GM19035 (cell line): ENCODE measurements around the gene COG4.
"Not testable (repeated sequence)": the region's sequence is repeated elsewhere in the genome, so short reads cannot be mapped to it uniquely, and the experiment has no call there.

Experiments used
- ATAC-seq: cut with Tn5 transposase; IDR thresholded peaks from one replicate; pipeline ENCODE4 v1.9.1; 2021; ENCODE audit not compliant: unreplicated experiment

Gene COG4

DNA sequence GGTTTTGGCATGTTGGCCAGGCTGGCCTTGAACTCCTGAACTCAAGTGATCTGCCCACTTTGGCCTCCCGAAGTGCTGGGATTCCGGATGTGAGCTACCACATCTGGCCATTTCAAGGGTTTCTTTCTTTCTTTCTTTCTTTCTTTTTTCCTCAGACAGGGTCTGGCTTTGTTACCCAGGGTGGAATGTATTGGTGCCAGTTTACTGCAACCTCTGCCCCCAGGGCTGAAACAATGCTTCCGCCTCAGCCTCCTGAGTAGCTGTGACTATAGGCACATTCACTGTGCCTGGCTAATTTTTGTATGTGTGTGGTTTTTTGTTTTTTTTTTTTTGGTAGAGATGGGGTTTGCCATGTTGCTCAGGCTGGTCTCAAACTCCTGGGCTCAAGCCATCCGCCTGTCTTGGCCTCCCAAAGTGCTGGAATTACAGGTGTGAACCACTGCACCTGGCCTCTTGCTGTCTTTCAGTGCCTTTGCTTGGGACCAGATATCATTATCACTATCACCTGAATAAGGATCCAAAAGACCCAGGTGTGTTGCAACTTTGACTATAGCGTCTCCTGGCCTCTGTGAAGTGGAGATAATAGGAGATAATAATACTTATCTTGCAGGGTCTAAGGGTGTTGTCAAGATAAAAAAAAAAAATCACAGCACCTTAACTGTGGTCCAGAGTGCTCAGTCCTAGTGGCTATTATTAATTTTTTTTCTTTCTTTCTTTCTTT, 65.7 kb downstream of the COG4 start:
- no peak for ATAC-seq

DNA sequence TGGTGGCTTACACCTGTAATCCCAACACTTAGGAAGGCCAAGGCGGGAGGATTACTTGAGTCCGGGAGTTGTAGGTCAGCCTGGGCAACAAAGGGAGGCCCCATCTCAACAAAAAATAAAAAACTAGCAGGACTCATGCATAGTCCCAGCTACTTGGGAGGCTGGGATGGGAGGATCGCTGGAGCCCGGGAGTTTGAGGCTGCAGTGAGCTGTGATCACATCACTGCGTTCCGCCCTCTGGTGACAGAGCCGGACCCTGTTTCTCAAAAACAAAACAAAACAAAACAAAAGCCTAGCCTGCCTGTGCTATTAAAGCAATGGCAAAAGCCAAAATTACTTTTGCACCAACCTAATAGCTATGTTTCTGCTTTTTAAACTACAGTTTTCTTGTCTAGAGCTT, 67.4 kb downstream of the COG4 start:
- no peak for ATAC-seq

DNA sequence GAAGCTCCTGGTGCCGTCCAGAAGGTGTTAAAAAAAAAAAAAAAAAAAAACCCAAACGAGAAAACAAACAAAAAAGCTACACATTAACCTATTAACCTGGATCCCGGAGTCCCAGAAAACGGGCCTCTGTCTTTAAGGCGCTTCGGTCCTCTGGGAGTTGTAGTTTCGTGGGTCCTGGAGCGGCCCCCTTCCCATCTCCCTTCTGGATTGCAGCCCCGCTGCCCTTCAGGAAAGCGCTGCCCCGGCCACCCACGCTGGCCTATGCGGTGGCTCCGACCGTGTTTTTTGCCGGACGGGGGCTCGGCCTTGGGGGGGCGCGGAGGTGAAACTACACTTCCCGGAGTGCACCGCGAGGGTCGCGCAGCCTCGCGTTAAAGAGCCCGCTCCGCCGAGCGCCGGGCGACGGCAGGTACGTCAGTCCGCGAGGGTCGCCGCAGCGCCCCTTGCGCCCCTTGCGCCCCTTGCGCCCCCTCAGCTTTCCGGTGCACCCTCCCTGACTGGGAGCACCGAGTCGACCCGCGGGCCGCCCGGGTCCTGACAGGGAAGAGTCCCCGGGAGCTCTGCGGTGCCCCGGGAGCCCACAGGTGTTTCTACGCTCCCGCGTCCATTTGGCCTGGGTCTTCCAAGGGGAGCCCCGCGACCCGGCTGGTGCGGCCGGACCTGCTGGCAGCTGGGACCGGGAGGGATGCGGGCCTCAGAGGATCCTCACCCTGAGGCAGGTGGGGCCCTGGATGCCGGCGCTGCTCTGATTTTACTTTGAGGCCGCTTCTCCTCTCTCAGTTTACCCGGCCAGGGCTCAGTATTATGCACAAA, 68.9 kb downstream of the COG4 start, which contains the start of gene FCSK:
FCSK (plus strand) TSS at position 374 of the 813 bp plus-strand sequence. CDS start 8,596 bp downstream, outside the sequence.
- ATAC-seq: peak; percentile 90

DNA sequence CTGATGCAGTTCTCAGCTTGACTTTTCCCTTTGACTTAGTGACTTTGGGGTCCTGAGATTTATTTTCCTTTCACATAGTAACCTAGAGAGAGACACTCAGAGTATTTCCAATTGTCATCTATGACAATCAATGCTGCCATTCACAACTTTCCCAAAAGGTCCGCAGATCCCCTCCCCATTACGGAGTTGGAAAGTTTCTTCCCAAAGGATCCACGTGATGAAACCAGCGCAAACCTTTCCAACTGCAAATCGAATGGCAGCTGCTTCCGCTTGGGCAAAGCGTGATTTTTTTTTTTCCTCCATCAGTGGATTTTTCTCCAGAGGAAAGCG, 69.5 kb downstream of the COG4 start:
- no peak for ATAC-seq

DNA sequence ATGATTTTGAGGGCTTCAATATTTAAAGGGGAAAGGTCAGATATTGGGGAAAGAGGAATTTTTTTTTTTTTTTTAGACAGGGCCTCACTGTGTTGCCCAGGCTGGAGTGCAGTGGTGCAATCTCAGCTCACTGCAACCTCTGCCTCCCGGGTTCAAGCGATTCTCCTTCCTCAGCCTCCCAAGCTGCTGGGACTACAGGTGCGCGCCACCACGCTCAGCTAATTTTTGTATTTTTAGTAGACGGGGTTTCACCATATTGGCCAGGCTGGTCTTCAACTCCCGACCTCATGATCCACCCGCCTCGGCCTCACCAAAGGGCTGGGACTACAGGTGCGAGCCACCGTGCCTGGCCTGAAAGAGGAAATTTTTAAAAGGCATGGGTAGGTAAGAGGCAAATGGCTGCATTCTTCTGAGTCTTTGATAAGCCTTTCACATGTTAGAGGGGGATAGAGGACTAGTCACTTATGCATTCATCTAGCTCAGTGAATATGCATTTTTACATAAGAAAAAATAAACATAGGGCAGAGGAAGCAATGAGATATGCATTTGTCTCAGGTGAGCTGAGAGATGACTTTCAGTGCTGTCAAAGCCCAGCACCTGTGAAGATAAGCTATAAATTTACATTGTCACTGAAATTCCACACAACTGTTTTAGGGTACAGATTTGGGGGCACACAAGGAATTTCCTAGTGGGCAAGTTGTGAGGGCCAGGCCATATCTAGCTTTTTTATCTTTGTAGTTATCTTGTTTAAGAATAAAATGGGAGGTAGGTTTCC, 70.0 kb downstream of the COG4 start:
- ATAC-seq: no peak

DNA sequence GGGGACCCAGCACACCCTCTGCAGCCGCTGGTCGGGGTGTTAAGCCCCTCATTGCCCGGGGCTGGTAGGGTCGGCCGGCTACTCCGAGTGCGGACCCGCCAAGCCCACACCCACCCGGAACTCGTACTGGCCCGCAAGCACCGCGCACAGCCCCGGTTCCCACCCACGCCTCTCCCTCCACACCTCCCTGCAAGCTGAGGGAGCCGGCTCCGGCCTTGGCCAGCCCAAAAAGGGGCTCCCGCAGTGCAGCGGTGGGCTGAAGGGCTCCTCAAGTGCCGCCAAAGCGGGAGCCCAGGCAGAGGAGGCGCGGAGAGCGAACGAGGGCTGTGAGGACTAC, 72.4 kb downstream of the COG4 start:
- not testable (repeated sequence) for ATAC-seq

DNA sequence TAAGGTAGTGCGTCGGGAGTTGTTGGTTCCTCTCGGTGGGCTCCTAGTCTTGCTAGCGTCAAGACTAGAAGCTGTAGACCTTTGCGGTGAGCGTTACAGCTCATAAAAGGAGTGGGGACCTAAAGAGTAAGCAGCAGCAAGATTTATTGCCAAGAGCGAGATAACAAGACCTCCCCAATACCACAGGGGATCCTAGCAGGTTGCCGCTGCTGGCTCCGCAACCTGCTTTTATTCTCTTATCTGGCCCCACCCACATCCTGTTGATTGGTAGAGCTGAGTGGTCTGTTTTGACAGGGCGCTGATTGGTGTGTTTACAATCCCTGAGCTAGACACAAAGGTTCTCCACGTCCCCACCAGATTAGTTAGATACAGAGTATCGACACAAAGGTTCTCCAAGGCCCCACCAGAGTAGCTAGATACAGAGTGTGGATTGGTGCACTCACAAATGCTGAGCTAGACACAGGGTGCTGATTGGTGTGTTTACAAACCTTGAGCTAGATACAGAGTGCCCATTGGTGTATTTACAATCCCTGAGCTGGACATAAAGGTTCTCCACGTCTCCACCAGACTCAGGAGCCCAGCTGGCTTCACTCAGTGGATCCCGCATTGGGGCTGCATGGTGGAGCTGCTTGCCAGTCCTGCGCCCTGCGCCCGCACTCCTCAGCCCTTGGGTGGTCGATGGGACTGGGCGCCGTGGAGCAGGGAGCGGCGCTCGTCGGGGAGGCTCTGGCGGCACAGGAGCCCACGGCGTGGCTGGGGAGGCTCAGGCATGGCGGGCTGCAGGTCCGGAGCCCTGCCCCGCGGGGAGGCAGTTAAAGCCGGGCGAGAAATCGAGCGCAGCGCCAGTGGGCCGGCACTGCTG, 73.0 kb downstream of the COG4 start:
- not testable (repeated sequence) for ATAC-seq

DNA sequence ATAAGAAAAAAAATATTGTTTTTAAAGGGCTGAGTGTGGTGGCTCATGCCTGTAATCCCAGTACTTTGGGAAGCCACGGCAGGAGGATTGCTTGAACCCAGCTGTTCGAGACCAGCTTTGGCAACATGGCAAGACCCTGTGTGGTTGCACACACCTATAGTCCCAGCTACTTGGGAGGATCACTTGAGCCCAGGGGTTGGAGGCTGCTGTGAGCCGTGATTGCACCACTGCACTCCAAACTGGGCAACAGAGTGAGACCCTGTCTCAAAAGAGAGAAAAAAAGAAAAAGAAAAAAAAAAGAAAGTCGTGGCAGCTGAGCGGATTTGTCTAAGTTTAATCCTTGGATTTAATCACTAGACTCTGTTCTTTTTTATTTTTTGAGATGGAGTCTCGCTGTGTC, 75.3 kb downstream of the COG4 start:
- ATAC-seq: no peak

DNA sequence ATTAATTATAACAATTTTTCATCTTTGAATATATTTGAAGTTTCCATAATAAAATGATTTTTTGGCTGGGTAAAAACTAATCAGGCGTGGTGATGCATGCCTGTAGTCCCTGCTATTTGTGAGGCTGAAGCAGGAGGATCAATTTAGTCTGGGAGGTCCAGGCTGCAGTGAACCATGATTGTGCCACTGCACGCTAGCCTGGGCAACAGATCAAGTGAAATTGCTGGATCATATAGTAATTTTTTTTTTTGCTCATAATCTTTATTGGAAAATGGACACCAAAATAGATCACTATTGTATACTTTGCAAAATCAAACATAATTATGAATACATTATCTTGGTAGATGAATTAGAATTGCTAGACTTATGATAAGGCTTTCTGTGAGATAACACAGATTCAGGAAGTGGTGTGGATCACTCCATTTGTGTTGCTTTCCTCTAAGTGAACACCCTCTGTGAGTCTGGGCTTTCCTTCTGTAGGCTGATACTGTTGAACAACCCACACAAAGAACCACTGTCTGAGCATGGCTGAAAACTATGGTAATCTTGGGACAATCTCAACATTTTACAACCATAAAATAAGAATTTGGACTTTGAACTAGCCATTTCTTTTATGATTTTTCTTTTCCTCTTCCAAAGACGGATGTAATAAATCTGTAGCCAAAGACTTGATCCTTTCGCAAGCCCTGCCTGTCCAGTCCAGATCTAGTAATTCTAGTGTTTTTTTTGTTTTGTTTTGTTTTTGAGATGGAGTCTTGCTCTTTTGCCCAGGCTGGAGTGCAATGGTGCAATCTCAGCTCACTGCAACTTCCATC, 78.9 kb downstream of the COG4 start:
- ATAC-seq: no peak

DNA sequence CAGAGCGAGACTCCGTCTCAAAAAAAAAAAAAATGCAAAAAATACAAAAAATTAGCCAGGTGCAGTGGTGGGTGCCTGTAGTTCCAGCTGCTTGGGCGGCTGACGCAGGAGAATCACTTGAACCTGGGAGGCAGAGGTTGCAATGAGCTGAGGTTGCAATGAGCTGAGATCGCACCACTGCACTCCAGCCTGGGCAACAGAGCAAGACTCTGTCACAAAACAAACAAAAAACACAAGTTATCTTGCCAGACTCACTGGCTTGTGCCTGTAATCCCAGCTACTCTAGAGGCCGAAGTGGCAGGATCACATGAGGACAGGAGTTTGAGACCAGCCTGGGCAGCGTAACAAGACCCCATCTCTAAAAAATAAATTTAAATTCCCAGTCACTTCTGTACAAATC, 81.0 kb downstream of the COG4 start:
- no peak for ATAC-seq

DNA sequence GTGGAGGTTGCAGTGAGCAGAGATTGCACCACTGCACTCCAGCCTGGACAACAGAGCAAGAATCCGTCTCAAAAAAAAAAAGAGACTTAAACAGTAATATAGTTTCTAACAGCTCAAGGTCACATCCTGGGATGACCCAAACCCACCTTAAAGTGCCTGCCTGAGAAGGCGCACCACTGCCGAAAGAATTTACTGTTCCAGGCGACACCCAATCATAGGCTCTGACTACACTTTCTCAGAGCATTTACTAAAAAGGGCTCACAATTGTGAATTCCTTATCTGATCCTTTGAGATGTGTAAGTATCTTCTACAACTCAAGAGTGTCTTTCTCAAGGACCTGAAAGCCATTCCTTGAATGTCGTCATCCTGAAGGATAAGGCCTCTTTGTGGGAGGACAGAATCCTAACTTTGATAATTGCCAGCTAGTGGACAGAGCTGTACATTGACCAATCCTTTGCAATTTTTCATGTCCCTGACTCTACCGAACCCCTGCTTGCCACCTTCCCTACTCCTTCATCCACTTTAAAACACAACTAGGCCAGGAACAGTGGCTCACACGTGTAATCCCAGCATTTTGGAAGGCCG, 81.9 kb downstream of the COG4 start:
- ATAC-seq: no peak

DNA sequence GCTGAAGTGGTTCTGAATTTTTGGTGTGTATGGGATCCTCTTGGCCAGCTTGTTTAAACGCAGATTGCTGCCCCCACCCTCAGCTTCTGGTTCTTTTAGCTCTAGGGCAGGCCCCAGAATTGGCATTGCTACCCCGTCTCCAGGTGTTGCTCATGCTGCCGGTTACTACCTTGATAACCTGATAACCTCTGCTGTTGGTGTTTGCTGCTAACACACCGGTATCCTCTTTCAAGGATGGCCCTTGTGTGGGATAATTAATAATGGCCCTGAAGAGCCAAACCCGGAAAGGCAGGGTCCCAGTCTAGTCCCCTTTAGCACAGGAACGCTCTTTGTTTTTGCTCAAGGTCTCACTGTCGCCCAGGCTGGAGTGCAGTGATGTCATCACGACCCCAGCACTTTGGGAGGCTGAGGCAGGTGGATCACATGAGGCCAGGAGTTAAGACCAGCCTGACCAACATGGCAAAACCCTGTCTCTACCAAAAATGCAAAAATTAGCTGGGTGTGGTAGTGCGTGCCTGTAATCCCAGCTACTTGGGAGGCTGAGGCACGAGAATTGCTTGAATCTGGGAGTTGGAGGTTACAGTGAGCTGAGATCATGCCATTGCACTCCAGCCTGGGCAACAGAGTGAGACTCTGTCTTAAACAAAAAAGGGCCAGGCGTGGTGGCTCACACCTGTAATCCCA, 83.2 kb downstream of the COG4 start:
- no peak for ATAC-seq

DNA sequence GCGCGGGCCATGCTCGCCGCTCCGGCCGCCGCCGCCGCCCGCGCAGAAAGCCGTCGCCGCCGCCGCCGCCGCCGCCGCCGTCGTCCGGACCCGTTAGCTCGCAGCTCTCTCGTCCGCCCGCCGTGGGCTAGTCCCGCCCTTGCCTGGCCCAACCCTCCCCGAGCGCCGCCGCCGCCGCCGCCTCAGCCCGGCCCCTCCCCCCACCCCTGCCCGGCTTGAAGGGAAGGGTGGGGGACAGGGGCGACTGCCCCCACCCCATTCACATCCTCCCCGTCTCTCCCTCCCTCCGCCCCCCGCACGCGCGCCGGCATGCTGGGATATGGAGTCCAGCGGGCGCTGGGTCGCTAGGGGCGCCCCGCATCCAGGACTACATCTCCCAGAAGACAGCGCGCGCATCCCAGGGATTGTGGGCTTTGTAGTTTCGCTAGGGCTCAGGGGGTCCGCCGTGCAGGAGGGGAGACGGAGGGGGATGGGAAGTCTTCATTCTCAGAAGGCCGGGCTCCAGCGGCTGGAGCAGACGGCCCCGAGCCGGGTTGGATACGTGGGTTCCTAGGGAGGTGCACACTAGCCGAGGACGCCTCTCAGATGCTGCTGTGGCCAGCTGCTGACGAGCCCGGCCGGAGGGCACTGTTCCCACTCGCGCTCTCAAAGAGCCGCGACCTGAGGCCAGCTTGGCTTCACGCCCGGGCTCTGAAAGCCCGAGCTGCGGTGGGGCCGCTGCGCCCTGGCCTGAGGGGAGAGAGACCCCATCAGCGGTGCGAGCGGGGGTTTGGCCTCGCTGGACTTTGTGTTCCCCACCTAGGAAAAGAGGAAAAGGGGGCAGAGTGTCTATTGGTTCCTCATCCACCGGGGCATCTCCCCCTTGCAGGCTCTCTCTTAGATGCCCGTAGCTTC, 84.1 kb downstream of the COG4 start, which contains the start of gene ST3GAL2:
ST3GAL2 (minus strand) TSS at position 132 of the 894 bp plus-strand sequence. CDS start 40,570 bp downstream, outside the sequence.
- peak; percentile 83 for ATAC-seq

DNA sequence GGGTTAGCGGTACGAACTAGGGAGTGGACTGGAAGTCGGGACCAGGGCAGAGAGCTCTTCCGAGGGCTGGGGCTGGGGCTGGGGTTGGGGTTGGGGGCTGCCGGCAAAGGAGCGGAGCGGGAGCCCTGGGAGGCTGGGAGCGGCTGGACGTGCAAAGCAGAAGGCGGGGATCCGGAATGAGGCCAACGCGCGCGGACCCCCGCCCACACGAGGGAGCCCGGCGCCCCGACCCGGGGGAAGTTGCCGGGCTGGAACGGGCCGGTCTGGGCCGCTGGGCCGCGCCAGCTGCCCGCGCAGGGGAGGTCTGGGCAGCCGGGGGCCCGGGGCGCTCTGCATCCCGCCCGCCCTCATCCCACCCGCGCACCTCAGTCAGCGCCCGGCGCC, 84.8 kb downstream of the COG4 start:
- peak; percentile 25 for ATAC-seq

DNA sequence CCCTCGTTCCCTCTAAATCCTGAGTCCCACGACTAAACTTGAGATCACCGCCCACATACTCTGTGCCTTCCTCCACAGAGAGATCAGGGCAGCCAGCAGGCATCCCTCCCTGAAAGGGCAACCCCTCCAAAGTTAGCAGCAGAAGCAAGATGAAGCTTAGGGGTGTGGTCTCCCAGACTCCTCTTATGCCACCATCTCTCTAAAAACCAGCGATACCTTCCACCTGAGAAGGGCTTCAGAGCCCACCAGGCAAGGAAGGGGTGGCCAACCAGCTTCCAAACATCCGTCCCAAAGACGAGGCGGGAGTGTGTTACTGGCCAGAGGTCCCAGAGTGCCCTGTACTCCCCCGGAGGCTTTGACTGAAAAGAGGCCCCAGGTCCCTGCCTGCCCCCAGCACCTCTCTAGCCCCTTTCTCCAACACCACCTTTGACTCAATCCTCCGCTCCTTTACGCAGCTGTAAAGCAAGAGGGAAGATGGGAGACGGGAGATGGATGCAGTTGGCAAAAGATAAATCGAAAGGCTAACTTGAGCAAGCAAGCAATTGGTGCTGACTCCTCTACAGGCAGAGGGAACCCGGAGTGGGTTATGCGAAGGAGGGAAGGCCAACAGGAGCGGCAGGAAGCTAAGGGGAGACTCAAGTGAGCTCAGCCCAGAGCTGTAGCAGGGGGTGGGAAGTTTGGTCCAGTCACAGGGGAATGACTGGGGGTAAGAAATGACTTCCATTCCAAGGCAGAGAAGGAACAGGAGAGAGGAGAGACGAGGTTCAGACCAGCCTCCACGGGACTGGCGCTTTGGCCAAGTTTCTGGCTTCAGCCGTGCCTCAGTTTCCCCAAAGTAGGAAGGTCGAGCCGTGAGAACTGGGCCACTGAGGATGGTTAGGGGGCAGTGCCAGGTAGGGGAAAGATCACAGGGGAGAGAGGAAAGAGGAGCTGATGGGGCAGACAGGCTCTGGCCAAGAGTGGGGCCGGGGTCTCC, 85.5 kb downstream of the COG4 start:
- ATAC-seq: no peak

DNA sequence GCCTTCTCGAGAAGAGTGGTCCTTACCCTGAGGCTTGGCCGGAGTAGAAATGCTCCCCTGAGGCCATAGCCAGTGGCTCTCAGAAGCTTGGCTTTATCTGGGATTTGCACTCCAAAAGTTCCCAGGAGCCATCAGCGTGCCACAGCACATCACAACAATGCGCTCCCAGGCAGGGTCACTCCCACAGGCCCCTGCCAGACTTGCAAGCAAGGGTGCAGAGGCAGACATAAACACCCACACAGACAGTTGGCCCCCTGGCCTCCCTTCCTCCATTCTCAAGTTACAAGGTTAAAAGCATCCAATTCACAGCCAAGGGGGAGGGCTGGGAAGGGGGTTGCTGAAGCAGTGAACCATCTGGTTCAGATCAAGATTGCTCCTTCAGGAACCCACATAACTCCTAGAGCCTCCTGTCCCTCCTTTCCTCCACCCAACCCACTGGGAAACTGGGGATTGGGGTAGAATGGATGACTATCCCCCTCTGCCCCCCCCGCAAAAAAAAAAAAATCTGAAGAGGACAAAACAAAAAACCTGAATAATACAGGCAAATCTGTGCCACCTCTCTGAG, 86.3 kb downstream of the COG4 start:
- ATAC-seq: no peak
